Lower leg skin (tissue), 4 donors: ENCODE measurements around the gene MTA1. TPM values are rescaled to one million over a fixed set of nuclear protein-coding genes. Genes with fewer than 3 reads are reported as not detected.

ENCODE experiments used
- DNase-seq, 2 donors: peaks; one replicate each; pipeline ENCODE4 v3.0.0-alpha.2; 2019; ENCODE audit warnings: low spot score in 2 of 2
- H3K4me3 ChIP-seq: fragments of 200-600 bp; sonication (generic); 2 replicates; pipeline ENCODE4 v1.5.1; 2017; ENCODE audit warnings: mild to moderate bottlenecking, low read depth; ENCODE audit not compliant: poor library complexity, severe bottlenecking
- CTCF ChIP-seq, 3 donors: fragments of 450-650 bp; IDR thresholded peaks; one replicate each; pipeline ENCODE4 v1.5.1; 2016; ENCODE audit warnings: antibody characterized with exemption in 3 of 3, mild to moderate bottlenecking in 3 of 3, moderate library complexity in 2 of 3
- POLR2A ChIP-seq, 2 donors: fragments of 450-650 bp; IDR thresholded peaks; one replicate each; pipeline ENCODE4 v1.6.1; 2016 to 2017; ENCODE audit warnings: antibody characterized with exemption in 2 of 2, mild to moderate bottlenecking in 1 of 2, moderate library complexity in 1 of 2
- whole genome bisulfite sequencing, 2 donors: methylation state at CpG; one replicate each; pipeline ENCODE4 v1.1.5; 2018; 5-methylcytosine and 5-hydroxymethylcytosine counted together
- intact Hi-C: fragments of 100-400 bp; cut with DNase I; formaldehyde crosslinking; loops from one replicate; pipeline ENCODE4 v1.15.0; 2023; ENCODE audit warnings: low total_unique reads
- total RNA-seq, 4 donors: library from RNA; depleted of rRNA; stranded (reverse); fragments of >200 nt; gene quantifications; one replicate each; pipeline ENCODE4 v1.1.0, GENCODE V29; 2016

MTA1 gene
- total RNA-seq, 4 donors from 2014 or later: 39.3 to 56.7 (median 46.4) TPM

GRCh38 chr14:105501504-105502291 lies 82.1 kb downstream of the MTA1 start:
- 83 to 87% methylated on average over 13 of the region's 13 CpGs for WGBS, 2 donors
- intact Hi-C loops: no loop called here
- DNase-seq: peak in 1 of 2 donors; percentile 84
- H3K4me3 ChIP-seq: no peak overlapping the region
- no peak for TF ChIP-seq CTCF (IDR thresholded peaks at IDR 0.05)
- no peak for TF ChIP-seq POLR2A (IDR thresholded peaks at IDR 0.05)

- DNase-seq: no peak
- TF ChIP-seq CTCF (IDR thresholded peaks at IDR 0.05): no peak
- H3K4me3 ChIP-seq: no peak overlapping the region
- intact Hi-C loops: no loop called here
- 72 to 79% methylated on average over 13 to 14 of the region's 18 CpGs for WGBS, 2 donors
These were observed 83.0 kb downstream of the MTA1 start for GRCh38 chr14:105502446-105503295.

DNA sequence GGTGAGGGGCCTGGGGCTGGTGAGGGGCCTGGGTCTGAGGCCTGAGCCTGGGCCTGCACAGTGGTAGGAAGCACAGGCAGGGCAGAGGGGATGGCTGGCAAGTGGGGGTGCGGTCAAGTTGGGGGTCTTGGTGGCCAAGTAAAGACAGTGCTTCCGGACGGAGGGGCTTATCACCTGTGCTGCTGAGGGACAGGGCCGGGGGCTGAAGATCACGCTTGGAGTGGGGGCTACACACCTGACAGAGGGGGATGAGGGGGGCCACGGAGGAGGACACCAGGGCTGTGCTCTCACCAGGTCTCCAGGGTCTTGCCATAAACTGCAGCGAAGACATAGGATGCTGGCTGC lies 83.6 kb downstream of the MTA1 start:
- H3K4me3 ChIP-seq: no peak overlapping the region
- intact Hi-C loops: no loop called here
- no peak for DNase-seq
- TF ChIP-seq CTCF (IDR thresholded peaks at IDR 0.05) (no peak), POLR2A (IDR thresholded peaks at IDR 0.05) (no peak)
- WGBS, 2 donors: 82 to 86% methylated on average over 7 of the region's 7 CpGs

DNA sequence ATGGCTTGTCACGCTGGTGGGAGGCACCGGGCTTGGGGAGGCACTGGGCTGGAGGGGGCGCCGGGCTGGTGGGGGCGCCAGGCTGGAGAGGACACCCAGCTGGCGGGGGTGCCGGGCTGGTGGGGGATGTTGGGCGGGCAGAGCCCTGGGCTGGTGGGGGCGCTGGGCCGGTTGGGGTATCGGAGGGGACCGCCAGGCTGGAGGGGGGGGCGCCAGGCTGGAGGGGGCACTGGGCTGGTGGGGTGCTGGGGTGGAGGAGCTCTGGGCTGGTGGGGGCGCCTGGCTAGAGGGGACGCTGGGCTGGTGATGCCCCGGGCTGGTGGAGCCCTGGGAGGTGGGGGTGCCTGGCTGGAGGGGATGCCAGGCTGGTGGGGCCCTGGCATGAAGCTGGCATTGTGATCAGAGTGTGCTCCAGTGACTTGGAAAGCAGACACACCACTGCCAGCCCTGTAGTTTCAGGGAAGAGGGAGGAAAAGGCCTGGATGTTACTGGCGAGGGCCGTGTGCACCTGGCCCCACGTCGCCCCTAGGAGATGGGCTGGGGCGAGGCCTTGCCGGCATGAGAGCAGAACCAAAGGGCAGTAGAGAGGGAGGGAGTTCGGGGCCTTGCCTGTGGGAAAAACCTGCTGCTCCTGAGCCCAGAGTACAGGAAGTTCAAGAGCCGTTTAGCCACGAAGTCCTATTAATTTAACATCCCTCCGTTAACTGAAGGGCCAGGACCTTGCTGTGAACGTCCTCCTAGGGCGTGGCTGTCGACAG lies 84.5 kb downstream of the MTA1 start:
- intact Hi-C loops: no loop called here
- TF ChIP-seq CTCF (IDR thresholded peaks at IDR 0.05) (no peak), POLR2A (IDR thresholded peaks at IDR 0.05) (no peak)
- WGBS, 2 donors: 58 to 73% methylated on average over 26 to 29 of the region's 29 CpGs
- no peak for DNase-seq
- H3K4me3 ChIP-seq: no peak overlapping the region

- no peak for TF ChIP-seq POLR2A (IDR thresholded peaks at IDR 0.05)
- TF ChIP-seq CTCF (IDR thresholded peaks at IDR 0.05): no peak
- no peak for DNase-seq
- intact Hi-C loops: no loop called here
- 75 to 93% methylated on average over 4 to 16 of the region's 16 CpGs for WGBS, 2 donors
- H3K4me3 ChIP-seq: no peak overlapping the region
These were observed 85.5 kb downstream of the MTA1 start for GRCh38 chr14:105505101-105505500.
